Measurements from ENCODE around the gene ANKRD53.

ANKRD53 gene

GRCh38 chr2:70965506-70965905 is 12.9 kb upstream of the ANKRD53 start:
- Histone ChIP-seq H3K4me1 (ENCODE audit: insufficient read depth, low read length, poor library complexity, severe bottlenecking) (no peaks in the 10 kb centered on the region), H3K4me2 (ENCODE audit: low read depth, low read length, poor library complexity, severe bottlenecking) (no peak overlapping the region), H3K9me3 (ENCODE audit: insufficient read depth, low read depth, low read length) (no peaks in the 10 kb centered on the region), H3K36me3 (ENCODE audit: insufficient read depth, low read length) (no peaks in the 10 kb centered on the region), H2AFZ (ENCODE audit: low read length) (no peak overlapping the region), H4K20me1 (ENCODE audit: insufficient read depth, low read length, poor library complexity, severe bottlenecking) (no peaks in the 10 kb centered on the region), H3K79me2 (ENCODE audit: insufficient read depth, low read length) (no peaks in the 10 kb centered on the region), H3K9ac (ENCODE audit: low read depth, low read length, poor library complexity, severe bottlenecking) (no peak overlapping the region), H3K27me3 (ENCODE audit: insufficient read depth, low read length, poor library complexity, severe bottlenecking) (no peaks in the 10 kb centered on the region), H3K4me3 (ENCODE audit: low read length, poor library complexity, severe bottlenecking) (no peak overlapping the region), H3F3A (ENCODE audit: low read depth) (no peaks in the 10 kb centered on the region), H3K9me2 (replicated peaks; ENCODE audit: low read depth, low read length) (no peaks in the 10 kb centered on the region)
- TF ChIP-seq CTCF (conservative IDR thresholded peaks at IDR 0.05; ENCODE audit: low read length) = no peak

GRCh38 chr2:70966681-70967080 is 11.7 kb upstream of the ANKRD53 start:
- H3K4me2 ChIP-seq (ENCODE audit: low read depth, low read length, poor library complexity, severe bottlenecking) = no peak overlapping the region
- no peak overlapping the region for H3K4me3 ChIP-seq (ENCODE audit: low read length, poor library complexity, severe bottlenecking)
- no peaks in the 10 kb centered on the region for H3K79me2 ChIP-seq (ENCODE audit: insufficient read depth, low read length)
- H2AFZ ChIP-seq (ENCODE audit: low read length) = no peak overlapping the region
- H4K20me1 ChIP-seq (ENCODE audit: insufficient read depth, low read length, poor library complexity, severe bottlenecking) = no peaks in the 10 kb centered on the region
- no peak overlapping the region for H3K9ac ChIP-seq (ENCODE audit: low read depth, low read length, poor library complexity, severe bottlenecking)
- no peaks in the 10 kb centered on the region for H3K9me2 ChIP-seq (replicated peaks; ENCODE audit: low read depth, low read length)
- no peaks in the 10 kb centered on the region for H3F3A ChIP-seq (ENCODE audit: low read depth)
- H3K4me1 ChIP-seq (ENCODE audit: insufficient read depth, low read length, poor library complexity, severe bottlenecking) = no peaks in the 10 kb centered on the region
- no peak for TF ChIP-seq EZH2phosphoT487 (IDR thresholded peaks at IDR 0.05; ENCODE audit: borderline replicate concordance)
- TF ChIP-seq CTCF (conservative IDR thresholded peaks at IDR 0.05; ENCODE audit: low read length) = peak; percentile 14; the same call in 1 of the 2 replicates
- no peaks in the 10 kb centered on the region for H3K9me3 ChIP-seq (ENCODE audit: insufficient read depth, low read depth, low read length)
- no peaks in the 10 kb centered on the region for H3K36me3 ChIP-seq (ENCODE audit: insufficient read depth, low read length)
- no peaks in the 10 kb centered on the region for H3K27me3 ChIP-seq (ENCODE audit: insufficient read depth, low read length, poor library complexity, severe bottlenecking)

- no peaks in the 10 kb centered on the region for H3F3A ChIP-seq (ENCODE audit: low read depth)
- no peak overlapping the region for H3K4me2 ChIP-seq (ENCODE audit: low read depth, low read length, poor library complexity, severe bottlenecking)
- no peaks in the 10 kb centered on the region for H3K79me2 ChIP-seq (ENCODE audit: insufficient read depth, low read length)
- no peaks in the 10 kb centered on the region for H3K36me3 ChIP-seq (ENCODE audit: insufficient read depth, low read length)
- H3K9ac ChIP-seq (ENCODE audit: low read depth, low read length, poor library complexity, severe bottlenecking) = no peak overlapping the region
- no peak overlapping the region for H3K4me3 ChIP-seq (ENCODE audit: low read length, poor library complexity, severe bottlenecking)
- no peaks in the 10 kb centered on the region for H3K9me3 ChIP-seq (ENCODE audit: insufficient read depth, low read depth, low read length)
- no peaks in the 10 kb centered on the region for H4K20me1 ChIP-seq (ENCODE audit: insufficient read depth, low read length, poor library complexity, severe bottlenecking)
- H3K4me1 ChIP-seq (ENCODE audit: insufficient read depth, low read length, poor library complexity, severe bottlenecking) = no peaks in the 10 kb centered on the region
- H3K27me3 ChIP-seq (ENCODE audit: insufficient read depth, low read length, poor library complexity, severe bottlenecking) = no peaks in the 10 kb centered on the region
- H2AFZ ChIP-seq (ENCODE audit: low read length) = no peak overlapping the region
- TF ChIP-seq EZH2phosphoT487 (IDR thresholded peaks at IDR 0.05; ENCODE audit: borderline replicate concordance) (no peak), CTCF (conservative IDR thresholded peaks at IDR 0.05; ENCODE audit: low read length) (no peak)
- H3K9me2 ChIP-seq (replicated peaks; ENCODE audit: low read depth, low read length) = no peaks in the 10 kb centered on the region
Observed at GRCh38 chr2:70967189-70967588, 11.2 kb upstream of the ANKRD53 start.

All from Loucy (cell line).